HAP-1 (cell line): ENCODE measurements around the gene MRPS31.

Experiments
- DNase-seq, 2 experiments: peaks; one replicate each; pipeline ENCODE4 v3.0.0-alpha.2; 2016 to 2020; ENCODE audit warnings: low spot score in 2 of 2
- H3K27me3 ChIP-seq: fragments of 250-450 bp; sonication (Bioruptor Pico); 2 replicates; pipeline ENCODE4 v1.5.1; 2020; ENCODE audit warnings: low read depth, mild to moderate bottlenecking, moderate library complexity
- H3K36me3 ChIP-seq: fragments of 250-450 bp; sonication (Bioruptor Pico); replicated peaks from 2 replicates; pipeline ENCODE4 v1.5.1; 2020; ENCODE audit warnings: mild to moderate bottlenecking
- H3K4me1 ChIP-seq: fragments of 250-450 bp; sonication (Bioruptor Pico); 2 replicates; pipeline ENCODE4 v1.5.1; 2020; ENCODE audit warnings: mild to moderate bottlenecking
- H3K4me3 ChIP-seq: fragments of 250-450 bp; sonication (Bioruptor Pico); 2 replicates; pipeline ENCODE4 v1.5.1; 2020; ENCODE audit warnings: mild to moderate bottlenecking, moderate library complexity
- H3K9me3 ChIP-seq: fragments of 250-450 bp; sonication (Bioruptor Pico); 2 replicates; pipeline ENCODE4 v1.5.1; 2020; ENCODE audit warnings: mild to moderate bottlenecking, moderate library complexity
- in situ Hi-C: fragments of 300-500 bp; cut with MboI; formaldehyde crosslinking; loops from 3 replicates; pipeline ENCODE4 v1.14.3; 2020; ENCODE audit warnings: low sequenced_read_pairs, inconsistent platforms, mixed read lengths

Gene MRPS31

GRCh38 chr13:40692946-40693345 is 78.0 kb downstream of the MRPS31 start:
- Histone ChIP-seq H3K4me1 (no peaks in the 10 kb centered on the region), H3K27me3 (no peaks in the 10 kb centered on the region), H3K36me3 (no peaks in the 10 kb centered on the region), H3K4me3 (no peak overlapping the region), H3K9me3 (no peaks in the 10 kb centered on the region)
- DNase-seq: no peak
- in situ Hi-C loops: loop anchor here (25.0 kb wide), 3 partner anchors 756 to 1006 kb away; no protein-coding TSS in a partner anchor

- H3K36me3 ChIP-seq: no peaks in the 10 kb centered on the region
- no peaks in the 10 kb centered on the region for H3K27me3 ChIP-seq
- no peak for DNase-seq
- in situ Hi-C loops: loop anchor here (25.0 kb wide), 3 partner anchors 751 to 1001 kb away; no protein-coding TSS in a partner anchor
- no peaks in the 10 kb centered on the region for H3K9me3 ChIP-seq
- no peak overlapping the region for H3K4me3 ChIP-seq
- 0 out of 2 replicates have a peak, but pooled peaks cover 3% of the 10 kb centered on the region for H3K4me1 ChIP-seq
These were observed 82.2 kb downstream of the MRPS31 start for GRCh38 chr13:40688781-40689180.

GRCh38 chr13:40682449-40683240 is 88.3 kb downstream of the MRPS31 start:
- Histone ChIP-seq H3K27me3 (no peaks in the 10 kb centered on the region), H3K4me3 (peak overlapping the region; percentile 1; the same call in 1 of the 2 replicates), H3K9me3 (no peaks in the 10 kb centered on the region), H3K4me1 (peaks cover 40% of the 10 kb centered on the region), H3K36me3 (no peaks in the 10 kb centered on the region)
- in situ Hi-C loops: loop anchor here (25.0 kb wide), 3 partner anchors 745 to 995 kb away; no protein-coding TSS in a partner anchor
- DNase-seq: peak; percentile 50 to 84

- Histone ChIP-seq H3K4me1 (peaks cover 40% of the 10 kb centered on the region), H3K9me3 (no peaks in the 10 kb centered on the region), H3K4me3 (no peak overlapping the region), H3K36me3 (no peaks in the 10 kb centered on the region), H3K27me3 (no peaks in the 10 kb centered on the region)
- peak; percentile 61 to 73 for DNase-seq
- in situ Hi-C loops: loop anchor here (25.0 kb wide), 3 partner anchors 744 to 994 kb away; no protein-coding TSS in a partner anchor
These were observed 89.4 kb downstream of the MRPS31 start for GRCh38 chr13:40681341-40682146.

GRCh38 chr13:40680659-40681323 is 90.2 kb downstream of the MRPS31 start:
- peak; percentile 66 to 73 for DNase-seq
- Histone ChIP-seq H3K4me3 (no peak overlapping the region), H3K36me3 (no peaks in the 10 kb centered on the region), H3K4me1 (peaks cover 39% of the 10 kb centered on the region), H3K9me3 (no peaks in the 10 kb centered on the region), H3K27me3 (no peaks in the 10 kb centered on the region)
- in situ Hi-C loops: loop anchor here (25.0 kb wide), 3 partner anchors 743 to 993 kb away; no protein-coding TSS in a partner anchor

- H3K4me1 ChIP-seq: peaks cover 38% of the 10 kb centered on the region
- in situ Hi-C loops: loop anchor here (25.0 kb wide), 3 partner anchors 742 to 992 kb away; no protein-coding TSS in a partner anchor
- H3K36me3 ChIP-seq: no peaks in the 10 kb centered on the region
- no peaks in the 10 kb centered on the region for H3K9me3 ChIP-seq
- no peaks in the 10 kb centered on the region for H3K27me3 ChIP-seq
- no peak overlapping the region for H3K4me3 ChIP-seq
- DNase-seq: peak; percentile 15 to 32
These were observed 91.5 kb downstream of the MRPS31 start for GRCh38 chr13:40679480-40679985.
